ENCODE results near the gene ASH1L.

GRCh38 chr1:155301342-155301841 is 261.2 kb downstream of the ASH1L start, which contains the start of gene PKLR:
- TF ChIP-seq CTCF (IDR thresholded peaks at IDR 0.05), result no peak
- no peak for TF ChIP-seq POLR2A (IDR thresholded peaks at IDR 0.05)
